ENCODE data around the gene ILRUN. TPM values are rescaled to one million over a fixed set of nuclear protein-coding genes. Genes with fewer than 3 reads are reported as not detected.

The ILRUN gene
- total and polyA plus RNA-seq, 2 experiments from 2014 or later: 17.6 to 80.1 TPM

- TF ChIP-seq JUNB (IDR thresholded peaks at IDR 0.05; ENCODE audit: unreplicated experiment): no peak
These were observed 8.7 kb upstream of the ILRUN start (continued) for GRCh38 chr6:34705241-34705640.

GRCh38 chr6:34701199-34701598 lies 4.6 kb upstream of the ILRUN start:
- H3F3A ChIP-seq (replicated peaks; ENCODE audit: low read depth): 0 out of 2 replicates have a peak, but pooled peaks cover 3% of the 10 kb centered on the region
- H3K27me3 ChIP-seq (ENCODE audit: insufficient read depth): no peaks in the 10 kb centered on the region
- no peak overlapping the region for H3K4me3 ChIP-seq
- H3K36me3 ChIP-seq (ENCODE audit: insufficient read depth): no peaks in the 10 kb centered on the region
- H2AFZ ChIP-seq: no peak overlapping the region
- TF ChIP-seq ZNF114 (CRISPR knock-in tag; IDR thresholded peaks at IDR 0.05) (no peak), REST (IDR thresholded peaks at IDR 0.05; ENCODE audit: unreplicated experiment) (no peak), NANOG (IDR thresholded peaks at IDR 0.05; ENCODE audit: borderline replicate concordance) (no peak), EZH2 (IDR thresholded peaks at IDR 0.05; ENCODE audit: low read depth, unreplicated experiment) (no peak), STAT1 (IDR thresholded peaks at IDR 0.05; ENCODE audit: unreplicated experiment) (no peak), ZNF331 (CRISPR knock-in tag; IDR thresholded peaks at IDR 0.05; ENCODE audit: low read depth) (no peak), JUNB (IDR thresholded peaks at IDR 0.05; ENCODE audit: unreplicated experiment) (no peak), EZH2phosphoT487 (IDR thresholded peaks at IDR 0.05; ENCODE audit: unreplicated experiment) (no peak), CREB1 (CRISPR knock-in tag; IDR thresholded peaks at IDR 0.05; ENCODE audit: low read depth) (no peak), CTCF (conservative IDR thresholded peaks at IDR 0.05; ENCODE audit: low read depth in 2 of 2) (no peak), ETS1 (IDR thresholded peaks at IDR 0.05) (no peak), POLR2AphosphoS5 (IDR thresholded peaks at IDR 0.05; ENCODE audit: low read depth) (no peak), ZNF462 (CRISPR knock-in tag; IDR thresholded peaks at IDR 0.05) (no peak)
- peaks cover 3% of the 10 kb centered on the region for H3K27me3 Mint-ChIP-seq (ENCODE audit: insufficient read depth, low read depth, poor library complexity)
- H3K4me3 Mint-ChIP-seq: no peak overlapping the region
- no peaks in the 10 kb centered on the region for H3K9me2 ChIP-seq (ENCODE audit: insufficient read depth)
- H3K27ac ChIP-seq (ENCODE audit: low read depth): no peak overlapping the region
- H3K9me3 Mint-ChIP-seq: no peaks in the 10 kb centered on the region
- H3K36me3 Mint-ChIP-seq (ENCODE audit: low read depth): no peaks in the 10 kb centered on the region
- ATAC-seq: no peak
- no peaks in the 10 kb centered on the region for H3K4me1 ChIP-seq (ENCODE audit: insufficient read depth)
- no peak overlapping the region for H3K27ac Mint-ChIP-seq
- peaks cover 3% of the 10 kb centered on the region; the same call in 2 of the 3 replicates for H3K4me1 Mint-ChIP-seq
- peaks cover 3% of the 10 kb centered on the region for H3K79me2 ChIP-seq (replicated peaks; ENCODE audit: insufficient read depth)
- H3K4me2 ChIP-seq: no peak overlapping the region
- peaks cover under 1% of the 10 kb centered on the region; the same call in 1 of the 2 replicates for H4K20me1 ChIP-seq (replicated peaks; ENCODE audit: insufficient read depth)
- no peak for DNase-seq (ENCODE audit: low spot score)

Data from GM23338 (cell line).